Activated CD8-positive, alpha-beta T cell treated with anti-CD3 and anti-CD28 coated beads for 36 hours (primary cell): ENCODE results near the gene RPEL1. TPM values are rescaled to one million over a fixed set of nuclear protein-coding genes. Genes with fewer than 3 reads are reported as not detected.

Experiments used
- ATAC-seq: fragments of 200-7000 bp; cut with Tn5 transposase; one replicate; pipeline ENCODE4 v1.10.0; 2021; ENCODE audit warnings: mild to moderate bottlenecking, moderate library complexity
- CTCF ChIA-PET: fragments of 350-600 bp; sonication (Branson Sonifier 250); formaldehyde crosslinking; loops from one replicate; lab custom pipeline; 2021; ENCODE audit warnings: antibody characterized with exemption; lab: Charles Lee
- POLR2A ChIA-PET: fragments of 350-600 bp; sonication (Branson Sonifier 250); formaldehyde crosslinking; loops from one replicate; lab custom pipeline; 2021; ENCODE audit warnings: antibody characterized with exemption; lab: Charles Lee
- DNase-seq: peaks from one replicate; pipeline ENCODE4 v3.0.0-alpha.2; 2020
- H3K27ac Mint-ChIP-seq: one replicate; pipeline ENCODE4 v1.8.0; 2021; ENCODE audit warnings: mild to moderate bottlenecking, mixed read lengths
- H3K27me3 Mint-ChIP-seq: one replicate; pipeline ENCODE4 v1.8.0; 2021; ENCODE audit warnings: mixed read lengths
- H3K36me3 Mint-ChIP-seq: one replicate; pipeline ENCODE4 v1.8.0; 2021; ENCODE audit warnings: low read depth, mixed read lengths
- H3K4me1 Mint-ChIP-seq: one replicate; pipeline ENCODE4 v1.8.0; 2021; ENCODE audit warnings: low read depth, mixed read lengths
- H3K4me3 Mint-ChIP-seq: one replicate; pipeline ENCODE4 v1.8.0; 2021; ENCODE audit warnings: mild to moderate bottlenecking, moderate library complexity, mixed read lengths
- H3K9me3 Mint-ChIP-seq: one replicate; pipeline ENCODE4 v1.8.0; 2021; ENCODE audit warnings: mixed read lengths
- CTCF ChIP-seq: fragments of 200-600 bp; IDR thresholded peaks from one replicate; pipeline ENCODE4 v1.8.0; 2022; ENCODE audit warnings: antibody characterized with exemption, mild to moderate bottlenecking
- intact Hi-C: fragments of 100-400 bp; cut with micrococcal nuclease; formaldehyde crosslinking; loops from one replicate; pipeline ENCODE4 v1.10.0; 2022
- total RNA-seq, 2 experiments: library from RNA; stranded (reverse); gene quantifications; one replicate each; pipeline ENCODE4 v1.2.3, GENCODE V29; 2021

Gene RPEL1
- total RNA-seq, 2 experiments from 2014 or later = not detected

- ChIA-PET POLR2A (interaction anchor here (0.6 kb wide), 1 partner anchor 21 kb away, joined by 3 read pairs; no protein-coding TSS in a partner anchor), CTCF (no interaction called here)
- Mint-ChIP-seq H3K36me3 (no peaks in the 10 kb centered on the region), H3K4me3 (no peak overlapping the region), H3K9me3 (peaks cover 8% of the 10 kb centered on the region), H3K27me3 (no peaks in the 10 kb centered on the region), H3K4me1 (no peaks in the 10 kb centered on the region), H3K27ac (no peak overlapping the region)
- DNase-seq (no peak), ATAC-seq (no peak)
- no peak for TF ChIP-seq CTCF
- intact Hi-C loops = no loop called here
These were observed 19.7 kb upstream of the RPEL1 start for GRCh38 chr10:103225939-103226338.

DNA sequence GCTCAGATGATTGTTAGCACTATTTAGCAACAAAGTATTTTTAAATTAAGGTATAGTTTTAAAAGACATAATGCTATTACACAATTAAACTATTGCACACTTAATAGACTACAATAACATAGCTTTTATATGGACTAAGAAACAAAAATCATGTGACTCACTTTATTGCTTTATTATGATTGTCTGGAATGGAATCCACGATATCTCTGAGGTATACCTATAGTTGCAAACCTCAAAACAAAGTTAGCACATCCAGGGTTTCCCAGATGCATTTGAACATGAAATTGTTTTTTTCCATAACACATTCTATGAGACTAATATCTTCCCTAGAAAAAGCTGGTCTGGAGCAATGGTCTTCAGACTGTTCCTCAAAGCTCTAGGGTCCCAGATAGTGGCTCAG is 18.3 kb upstream of the RPEL1 start:
- no peaks in the 10 kb centered on the region for H3K4me1 Mint-ChIP-seq
- ChIA-PET CTCF (interaction anchor here (1.1 to 1.2 kb wide), 2 partner anchors 16 to 17 kb away, joined by 3 to 7 read pairs; no protein-coding TSS in a partner anchor), POLR2A (interaction anchor here (0.6 kb wide), 1 partner anchor 286 kb away, joined by 3 read pairs; no protein-coding TSS in a partner anchor)
- H3K9me3 Mint-ChIP-seq = peaks cover 8% of the 10 kb centered on the region
- DNase-seq = no peak
- no peak for ATAC-seq
- intact Hi-C loops = no loop called here
- no peaks in the 10 kb centered on the region for H3K27me3 Mint-ChIP-seq
- no peak for TF ChIP-seq CTCF
- no peaks in the 10 kb centered on the region for H3K36me3 Mint-ChIP-seq
- no peak overlapping the region for H3K27ac Mint-ChIP-seq
- no peak overlapping the region for H3K4me3 Mint-ChIP-seq

GRCh38 chr10:103231047-103231551 is 14.6 kb upstream of the RPEL1 start:
- TF ChIP-seq CTCF = no peak
- intact Hi-C loops = no loop called here
- ChIA-PET POLR2A (interaction anchor here (0.6 to 0.7 kb wide), 2 partner anchors 365 to 713 kb away, joined by 3 to 5 read pairs; no protein-coding TSS in a partner anchor), CTCF (interaction anchor here (1.0 to 2.6 kb wide), 4 partner anchors 9 to 46 kb away, joined by 3 to 9 read pairs (median 4); no protein-coding TSS in a partner anchor)
- Mint-ChIP-seq H3K4me3 (no peak overlapping the region), H3K27ac (no peak overlapping the region), H3K36me3 (no peaks in the 10 kb centered on the region), H3K27me3 (no peaks in the 10 kb centered on the region), H3K4me1 (no peaks in the 10 kb centered on the region), H3K9me3 (no peaks in the 10 kb centered on the region)
- DNase-seq (no peak), ATAC-seq (no peak)

GRCh38 chr10:103232131-103232673 is 13.5 kb upstream of the RPEL1 start:
- ChIA-PET CTCF (interaction anchor here (1.1 to 1.7 kb wide), 2 partner anchors 16 to 45 kb away, joined by 3 to 4 read pairs; no protein-coding TSS in a partner anchor), POLR2A (interaction anchor here (0.7 kb wide), 1 partner anchor 794 kb away, joined by 3 read pairs; no protein-coding TSS in a partner anchor)
- H3K4me1 Mint-ChIP-seq = no peaks in the 10 kb centered on the region
- no peak for DNase-seq
- H3K36me3 Mint-ChIP-seq = no peaks in the 10 kb centered on the region
- TF ChIP-seq CTCF = no peak
- intact Hi-C loops = no loop called here
- ATAC-seq = no peak
- H3K27me3 Mint-ChIP-seq = no peaks in the 10 kb centered on the region
- no peaks in the 10 kb centered on the region for H3K9me3 Mint-ChIP-seq
- no peak overlapping the region for H3K4me3 Mint-ChIP-seq
- H3K27ac Mint-ChIP-seq = no peak overlapping the region

- H3K9me3 Mint-ChIP-seq = no peaks in the 10 kb centered on the region
- no peak for TF ChIP-seq CTCF
- CTCF ChIA-PET = no interaction called here
- intact Hi-C loops = no loop called here
- no peak for DNase-seq
- H3K4me1 Mint-ChIP-seq = no peaks in the 10 kb centered on the region
- H3K27ac Mint-ChIP-seq = no peak overlapping the region
- no peak for ATAC-seq
- H3K4me3 Mint-ChIP-seq = no peak overlapping the region
- no peaks in the 10 kb centered on the region for H3K36me3 Mint-ChIP-seq
- POLR2A ChIA-PET = no interaction called here
- no peaks in the 10 kb centered on the region for H3K27me3 Mint-ChIP-seq
These were observed 12.8 kb upstream of the RPEL1 start for GRCh38 chr10:103232772-103233488.
